NCI-H187 (cell line): ENCODE results near the gene NCOA3.

Experiments
- DNase-seq, 2 experiments: peaks; one replicate each; lab custom pipeline; 2025; lab: John Stamatoyannopoulos, UW

The NCOA3 gene

DNA sequence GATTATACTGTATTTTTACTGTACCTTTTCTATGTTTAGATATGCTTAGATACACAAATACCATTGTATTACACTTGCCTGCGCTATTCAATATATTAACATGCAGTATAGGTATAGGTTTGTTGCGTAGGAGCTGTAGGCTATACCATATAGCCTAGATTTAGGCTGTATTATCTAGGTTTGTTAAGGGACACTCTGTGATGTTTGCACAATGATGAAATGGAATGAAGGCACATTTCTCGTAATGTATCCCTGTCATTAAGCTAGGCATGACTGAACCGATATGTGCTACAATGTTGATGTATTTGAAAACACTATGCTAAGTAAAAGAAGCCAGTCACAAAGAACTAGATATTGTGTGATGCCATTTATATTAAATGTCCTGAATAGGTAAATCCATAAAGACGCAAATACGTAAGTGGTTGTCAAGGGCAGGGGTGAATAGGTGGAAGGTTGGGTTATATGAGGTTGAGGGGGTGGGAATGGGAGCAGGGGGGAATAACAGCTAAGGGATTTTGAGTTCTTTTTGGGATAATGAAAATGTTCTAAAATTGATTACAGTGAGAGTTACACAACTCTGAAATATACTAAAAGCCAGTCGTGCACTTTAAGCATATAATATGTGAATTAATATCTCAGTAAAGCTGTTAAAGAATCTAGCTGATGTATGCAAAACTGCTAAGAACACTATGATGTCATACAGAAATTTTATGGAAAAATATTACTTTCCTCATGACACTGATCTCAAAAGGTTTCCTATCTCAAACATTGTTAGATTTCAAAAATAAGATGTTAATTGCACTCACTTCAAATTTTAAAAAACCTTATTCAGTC, 97.4 kb downstream of the NCOA3 start:
- no peak for DNase-seq

- DNase-seq = no peak
Measured at GRCh38 chr20:47600967-47601547, 99.4 kb downstream of the NCOA3 start.

GRCh38 chr20:47603260-47603659, 101.6 kb downstream of the NCOA3 start:
- DNase-seq = no peak

DNA sequence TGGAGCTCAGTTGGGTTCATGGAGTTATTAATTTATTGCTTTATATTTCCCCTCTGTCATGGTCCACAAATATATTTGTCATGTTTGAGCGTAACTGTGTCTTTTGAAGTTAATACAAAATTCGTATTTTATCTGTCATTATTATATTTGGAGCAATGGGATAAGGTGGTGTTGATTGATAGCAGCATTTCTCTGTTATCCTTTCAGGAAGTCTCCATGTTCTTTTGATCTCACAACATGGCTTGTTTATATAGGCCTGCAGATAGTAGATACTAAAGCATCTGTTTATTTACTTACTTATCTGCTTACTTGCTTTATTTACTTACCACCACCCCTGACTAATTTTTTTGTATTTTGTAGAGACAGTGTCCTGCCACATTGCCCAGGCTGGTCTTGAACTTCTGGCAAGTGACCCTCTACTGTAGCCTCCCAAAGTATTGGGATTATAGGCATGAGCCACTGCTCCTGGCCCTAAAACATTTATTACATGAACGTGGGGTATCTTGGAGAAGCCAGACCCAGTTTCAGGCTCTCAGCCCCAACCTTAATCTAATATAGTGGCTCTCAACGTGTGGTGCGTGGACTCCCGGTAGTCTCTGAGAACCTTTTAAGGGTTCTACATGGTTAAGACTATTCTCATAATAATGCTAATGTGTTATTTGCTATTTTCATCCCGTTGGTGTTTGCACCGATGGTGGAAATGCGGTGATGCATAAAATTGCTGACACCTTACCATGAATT, 104.2 kb downstream of the NCOA3 start:
- no peak for DNase-seq

GRCh38 chr20:47606414-47606982, 104.8 kb downstream of the NCOA3 start:
- DNase-seq = peak; percentile 79 to 82

DNA sequence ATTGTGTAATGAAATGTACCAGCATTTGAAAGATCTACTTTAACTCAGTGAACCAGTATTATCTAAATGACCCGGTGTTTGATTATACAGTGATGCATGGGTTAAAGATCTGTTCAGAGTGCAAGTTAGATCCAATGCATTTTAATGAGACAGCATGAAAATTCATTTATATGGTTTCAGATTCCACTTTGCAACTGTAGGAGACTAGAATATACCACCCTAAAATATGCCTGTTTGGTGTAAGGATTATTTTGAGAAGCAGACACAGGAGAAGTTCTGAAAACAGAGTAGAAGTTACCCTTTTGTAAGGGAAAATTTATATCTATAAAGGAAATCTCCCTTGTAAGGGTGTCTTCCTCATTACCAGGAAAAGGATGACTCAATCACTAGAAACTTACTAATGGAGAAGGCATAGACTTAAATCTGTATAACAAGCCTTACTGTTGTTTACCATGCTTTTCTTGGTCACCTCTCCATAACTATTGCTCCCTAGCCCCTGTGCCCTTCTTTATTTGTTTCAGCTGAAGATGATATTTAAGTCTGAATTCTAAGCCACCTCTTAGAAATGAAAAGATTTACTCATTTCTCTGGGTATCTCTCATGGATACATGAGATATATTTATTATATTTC, 105.4 kb downstream of the NCOA3 start:
- DNase-seq = no peak

GRCh38 chr20:47609001-47609400, 107.3 kb downstream of the NCOA3 start:
- no peak for DNase-seq

DNA sequence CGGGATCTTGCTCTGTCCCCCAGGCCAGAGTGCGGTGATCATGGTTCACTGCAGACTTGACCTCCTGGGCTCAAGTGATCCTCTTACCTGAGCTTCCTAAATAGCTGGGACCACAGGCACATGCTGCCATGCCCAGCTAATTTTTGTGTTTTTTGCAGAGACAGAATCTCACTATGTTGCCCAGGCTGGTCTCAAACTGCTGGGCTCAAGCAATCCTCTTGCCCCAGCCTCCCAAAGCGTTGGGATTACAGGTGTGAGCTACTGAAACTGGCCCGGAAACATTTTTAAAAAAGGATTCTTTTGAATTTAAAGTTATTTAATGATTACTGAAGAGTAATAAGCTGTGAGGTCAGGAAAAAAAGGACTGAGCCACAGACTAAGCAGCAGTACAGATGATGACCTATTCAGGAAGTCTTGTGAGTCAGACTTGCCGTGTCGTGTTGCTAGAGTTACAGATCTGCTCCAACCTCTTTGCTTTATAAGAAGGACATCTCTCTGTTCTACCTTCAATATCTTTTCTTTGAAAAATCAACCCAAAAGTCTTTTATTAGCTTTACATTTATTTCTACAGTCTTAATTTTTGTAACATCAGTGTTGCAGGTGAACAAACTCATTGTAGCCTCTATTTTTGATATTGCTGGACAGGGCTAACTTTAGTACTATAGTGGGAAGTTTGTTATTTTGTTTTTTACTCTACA, 108.7 kb downstream of the NCOA3 start:
- DNase-seq = no peak

DNA sequence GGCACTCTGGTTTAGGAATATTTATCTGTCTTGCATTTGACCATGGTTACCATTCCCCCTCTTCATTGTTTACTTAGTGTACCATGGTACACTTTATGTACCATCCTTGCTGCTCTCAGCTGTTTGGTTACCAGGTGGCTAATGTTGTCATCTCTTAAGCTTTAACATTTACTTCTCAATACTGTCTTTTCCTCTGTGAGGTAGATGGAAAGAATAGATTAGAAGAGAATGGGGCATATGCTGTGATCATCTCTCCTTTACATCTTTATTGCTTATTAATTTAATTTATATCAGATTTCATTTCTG, 109.2 kb downstream of the NCOA3 start:
- no peak for DNase-seq

DNA sequence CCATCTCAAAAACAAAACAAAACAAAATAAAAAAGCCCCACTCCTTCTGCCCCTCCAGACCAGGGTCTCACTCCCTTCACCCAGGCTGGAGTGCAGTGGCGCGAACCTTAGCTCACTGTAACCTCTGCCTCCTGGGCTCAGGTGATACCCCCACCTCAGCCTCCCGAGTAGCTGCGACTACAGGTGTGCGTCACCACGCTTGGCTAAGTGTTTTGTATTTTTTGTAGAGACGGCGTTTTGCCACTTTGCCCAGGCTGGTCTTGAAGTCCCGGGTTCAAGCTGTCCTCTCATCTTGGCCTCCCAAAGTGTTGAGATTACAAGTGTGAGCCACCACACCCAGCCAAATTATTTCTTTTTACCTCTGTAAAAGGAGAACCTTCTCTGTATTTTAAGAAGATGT, 110.1 kb downstream of the NCOA3 start:
- DNase-seq = no peak

- no peak for DNase-seq
Measured at GRCh38 chr20:47612670-47613069, 111.0 kb downstream of the NCOA3 start.

DNA sequence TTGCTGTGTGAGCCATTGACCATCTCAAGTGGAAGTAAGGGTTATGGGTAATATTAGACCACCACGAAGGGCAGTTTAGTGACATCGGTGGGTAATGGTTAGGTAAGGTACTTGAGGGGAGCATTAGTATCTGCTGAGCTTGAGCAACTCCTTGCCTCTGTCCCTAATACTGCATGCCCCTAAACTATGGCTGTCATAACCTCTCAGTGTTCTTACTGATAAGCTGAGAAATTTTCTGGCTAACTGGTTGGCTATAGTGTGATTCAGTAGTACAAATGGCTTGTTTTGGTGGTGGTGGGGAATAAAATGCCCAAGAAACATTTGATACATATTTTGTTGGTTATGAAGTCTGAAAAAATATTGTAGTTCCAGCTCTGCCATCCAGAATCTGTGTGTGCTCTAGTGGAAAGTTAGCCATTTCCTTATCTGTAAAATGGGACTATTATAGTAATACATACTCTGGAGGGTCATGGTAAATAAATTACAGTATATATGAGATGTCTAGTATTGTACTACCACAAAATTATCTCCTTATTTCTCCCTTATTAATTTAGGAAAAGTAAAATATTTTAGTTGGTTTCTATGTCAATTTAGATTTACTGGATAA, 113.1 kb downstream of the NCOA3 start:
- DNase-seq = no peak

- no peak for DNase-seq
Measured at GRCh38 chr20:47618479-47618878, 116.8 kb downstream of the NCOA3 start.

DNA sequence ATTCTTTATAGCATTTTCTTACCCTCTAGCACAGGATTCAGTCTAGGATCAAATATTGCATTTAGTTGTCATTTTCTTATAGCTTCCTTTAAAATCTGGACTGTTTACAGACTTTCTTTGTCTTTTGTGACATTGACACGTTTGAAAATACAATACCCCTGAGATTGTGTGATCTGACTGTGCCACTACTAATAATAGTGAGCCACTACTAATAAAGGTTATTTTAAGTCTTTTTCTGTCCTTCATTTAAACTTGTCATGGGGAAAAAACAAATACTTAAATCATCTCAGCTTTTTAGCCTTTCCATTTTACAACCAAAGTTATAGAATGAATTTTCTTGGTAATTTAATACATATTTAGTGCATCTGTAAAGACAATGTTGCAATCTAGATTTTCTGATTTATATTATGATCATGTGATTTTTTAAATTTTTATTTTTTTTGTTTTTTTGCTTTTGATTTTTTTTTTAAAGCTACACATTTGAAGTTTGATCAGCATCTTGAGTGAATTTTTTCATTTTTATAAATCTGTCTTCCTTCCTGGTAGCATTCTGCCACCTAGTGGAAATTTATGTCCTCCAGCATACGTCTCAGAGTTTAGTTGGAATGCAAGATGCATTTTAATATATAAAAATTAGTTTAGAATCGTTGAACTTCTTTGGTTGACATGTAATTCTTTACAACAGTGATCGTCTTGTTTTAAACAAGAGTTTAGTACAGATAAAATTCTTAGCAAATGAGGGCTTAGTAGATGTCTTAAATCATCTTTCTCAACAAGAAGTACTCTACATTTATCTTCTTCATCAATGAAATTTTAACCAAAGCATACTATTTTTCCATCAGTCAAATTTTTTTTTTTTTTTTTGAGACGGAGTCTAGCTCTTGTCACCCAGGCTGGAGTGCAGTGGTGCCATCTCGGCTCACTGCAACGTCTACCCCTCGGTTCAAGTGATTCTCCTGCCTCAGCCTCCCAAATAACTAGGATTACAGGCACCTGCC, 119.4 kb downstream of the NCOA3 start:
- DNase-seq = no peak

GRCh38 chr20:47622118-47622665, 120.5 kb downstream of the NCOA3 start:
- DNase-seq = no peak

DNA sequence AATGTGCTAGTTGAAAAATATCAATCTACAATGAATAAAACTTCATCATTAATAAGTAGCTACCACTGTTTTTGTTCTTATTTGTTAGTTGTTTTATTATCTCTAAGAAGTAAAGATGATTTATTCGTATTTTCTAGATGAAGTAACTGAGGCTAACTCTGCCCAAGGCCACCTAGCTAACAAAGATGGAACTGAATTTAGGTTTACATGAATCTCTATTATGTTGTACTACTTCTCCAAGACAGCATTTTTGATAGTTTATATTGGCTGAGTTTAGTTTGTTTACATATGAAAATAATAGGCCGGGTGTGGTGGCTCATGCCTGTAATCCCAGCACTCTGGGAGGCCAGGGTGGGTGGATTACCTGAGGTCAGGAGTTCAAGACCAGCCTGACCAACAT, 121.5 kb downstream of the NCOA3 start:
- DNase-seq = no peak

DNA sequence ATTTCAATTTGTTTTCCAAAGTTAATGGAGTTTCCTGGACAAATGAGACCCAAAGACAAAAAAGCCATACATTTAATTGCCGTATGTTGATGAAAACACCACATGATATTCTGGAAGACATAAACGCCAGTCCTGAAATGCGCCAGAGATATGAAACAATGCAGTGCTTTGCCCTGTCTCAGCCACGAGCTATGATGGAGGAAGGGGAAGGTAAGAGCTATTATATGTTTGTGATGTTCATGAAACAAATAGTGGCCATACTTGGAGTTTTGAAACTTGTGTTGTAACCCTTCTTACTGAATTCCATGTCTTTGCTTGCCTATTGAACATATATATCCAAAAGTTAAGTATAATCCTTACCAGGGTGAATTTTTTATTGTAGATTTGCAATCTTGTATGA, 125.9 kb downstream of the NCOA3 start:
- DNase-seq = no peak

GRCh38 chr20:47629907-47630306, 128.2 kb downstream of the NCOA3 start:
- DNase-seq = no peak

DNA sequence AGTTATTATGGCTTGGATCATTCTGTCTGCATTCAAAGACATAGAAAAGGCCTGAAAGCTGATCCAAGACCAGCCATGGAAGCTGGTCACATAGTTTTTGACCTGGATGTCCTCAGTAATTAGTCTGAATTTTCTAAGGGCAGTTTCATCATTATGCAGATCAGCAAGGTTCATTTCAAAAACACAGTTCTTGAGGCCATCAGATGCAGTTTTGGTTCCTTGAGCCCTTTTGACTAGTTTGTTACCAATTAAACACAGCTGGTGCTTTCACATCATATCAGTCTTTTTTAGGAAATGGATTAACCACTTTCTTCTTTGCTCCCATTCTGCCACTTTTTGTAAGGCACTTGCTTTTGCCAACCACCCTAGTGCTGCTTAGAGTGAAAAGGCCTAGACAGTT, 129.4 kb downstream of the NCOA3 start:
- no peak for DNase-seq

DNA sequence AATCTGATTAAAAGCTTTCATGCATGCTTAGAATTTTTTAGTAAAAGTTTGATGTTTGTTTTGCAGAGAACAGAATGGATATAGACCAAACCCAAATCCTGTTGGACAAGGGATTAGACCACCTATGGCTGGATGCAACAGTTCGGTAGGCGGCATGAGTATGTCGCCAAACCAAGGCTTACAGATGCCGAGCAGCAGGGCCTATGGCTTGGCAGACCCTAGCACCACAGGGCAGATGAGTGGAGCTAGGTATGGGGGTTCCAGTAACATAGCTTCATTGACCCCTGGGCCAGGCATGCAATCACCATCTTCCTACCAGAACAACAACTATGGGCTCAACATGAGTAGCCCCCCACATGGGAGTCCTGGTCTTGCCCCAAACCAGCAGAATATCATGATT, 133.6 kb downstream of the NCOA3 start:
- DNase-seq = no peak
